Measurements from ENCODE around the gene IRF7.

IRF7 gene

GRCh38 chr11:641806-642370 lies 26.1 kb upstream of the IRF7 start:
- H3K36me3 ChIP-seq (ENCODE audit: control insufficient read depth, insufficient read depth, low read length) = peaks cover 3% of the 10 kb centered on the region; the same call in 1 of the 2 replicates
- H3K9me3 ChIP-seq (ENCODE audit: control insufficient read depth, insufficient read depth, low read length) = no peaks in the 10 kb centered on the region
- H3K4me1 ChIP-seq (ENCODE audit: control insufficient read depth, insufficient read depth, low read length) = peaks cover 10% of the 10 kb centered on the region; the same call in 1 of the 2 replicates
- DNase-seq (ENCODE audit: low read depth, low spot score) = no peak
- H3K4me3 ChIP-seq (ENCODE audit: low read length) = no peak overlapping the region
- H3K27ac ChIP-seq (ENCODE audit: low read length) = no peak overlapping the region
- no CpG with 5 or more reads among the region's 19 CpGs for WGBS (ENCODE audit: insufficient coverage, insufficient read length)
- H3K27me3 ChIP-seq (ENCODE audit: control insufficient read depth, insufficient read depth, low read length) = peaks cover 15% of the 10 kb centered on the region

GRCh38 chr11:640021-640706 lies 24.4 kb upstream of the IRF7 start:
- no CpG with 5 or more reads among the region's 69 CpGs for WGBS (ENCODE audit: insufficient coverage, insufficient read length)
- H3K9me3 ChIP-seq (ENCODE audit: control insufficient read depth, insufficient read depth, low read length) = no peaks in the 10 kb centered on the region
- DNase-seq (ENCODE audit: low read depth, low spot score) = no peak
- no peak overlapping the region for H3K27ac ChIP-seq (ENCODE audit: low read length)
- peaks cover 10% of the 10 kb centered on the region for H3K4me1 ChIP-seq (ENCODE audit: control insufficient read depth, insufficient read depth, low read length)
- peak overlapping the region; percentile 2; the same call in 1 of the 2 replicates for H3K4me3 ChIP-seq (ENCODE audit: low read length)
- H3K27me3 ChIP-seq (ENCODE audit: control insufficient read depth, insufficient read depth, low read length) = peaks cover 25% of the 10 kb centered on the region
- peaks cover 3% of the 10 kb centered on the region; the same call in 1 of the 2 replicates for H3K36me3 ChIP-seq (ENCODE audit: control insufficient read depth, insufficient read depth, low read length)

GRCh38 chr11:639332-639955 lies 23.7 kb upstream of the IRF7 start:
- Histone ChIP-seq H3K36me3 (ENCODE audit: control insufficient read depth, insufficient read depth, low read length) (peaks cover 2% of the 10 kb centered on the region; the same call in 1 of the 2 replicates), H3K9me3 (ENCODE audit: control insufficient read depth, insufficient read depth, low read length) (no peaks in the 10 kb centered on the region), H3K4me3 (ENCODE audit: low read length) (peak overlapping the region; percentile 26; the same call in 1 of the 2 replicates), H3K27ac (ENCODE audit: low read length) (no peak overlapping the region), H3K4me1 (ENCODE audit: control insufficient read depth, insufficient read depth, low read length) (peaks cover 10% of the 10 kb centered on the region), H3K27me3 (ENCODE audit: control insufficient read depth, insufficient read depth, low read length) (peaks cover 27% of the 10 kb centered on the region)
- no CpG with 5 or more reads among the region's 80 CpGs for WGBS (ENCODE audit: insufficient coverage, insufficient read length)
- DNase-seq (ENCODE audit: low read depth, low spot score) = no peak

GRCh38 chr11:638631-639331 lies 23.0 kb upstream of the IRF7 start:
- Histone ChIP-seq H3K36me3 (ENCODE audit: control insufficient read depth, insufficient read depth, low read length) (no peaks in the 10 kb centered on the region; the same call in 1 of the 2 replicates), H3K4me3 (ENCODE audit: low read length) (peak overlapping the region; percentile 26; the same call in 1 of the 2 replicates), H3K27ac (ENCODE audit: low read length) (no peak overlapping the region), H3K27me3 (ENCODE audit: control insufficient read depth, insufficient read depth, low read length) (peaks cover 27% of the 10 kb centered on the region), H3K9me3 (ENCODE audit: control insufficient read depth, insufficient read depth, low read length) (no peaks in the 10 kb centered on the region), H3K4me1 (ENCODE audit: control insufficient read depth, insufficient read depth, low read length) (peaks cover 10% of the 10 kb centered on the region)
- no peak for DNase-seq (ENCODE audit: low read depth, low spot score)
- no CpG with 5 or more reads among the region's 28 CpGs for WGBS (ENCODE audit: insufficient coverage, insufficient read length)

- DNase-seq (ENCODE audit: low read depth, low spot score) = no peak
- peaks cover 27% of the 10 kb centered on the region for H3K27me3 ChIP-seq (ENCODE audit: control insufficient read depth, insufficient read depth, low read length)
- no peaks in the 10 kb centered on the region for H3K36me3 ChIP-seq (ENCODE audit: control insufficient read depth, insufficient read depth, low read length)
- H3K27ac ChIP-seq (ENCODE audit: low read length) = no peak overlapping the region
- peaks cover 10% of the 10 kb centered on the region for H3K4me1 ChIP-seq (ENCODE audit: control insufficient read depth, insufficient read depth, low read length)
- H3K4me3 ChIP-seq (ENCODE audit: low read length) = peak overlapping the region; percentile 26; the same call in 1 of the 2 replicates
- WGBS (ENCODE audit: insufficient coverage, insufficient read length) = no CpG with 5 or more reads among the region's 55 CpGs
- H3K9me3 ChIP-seq (ENCODE audit: control insufficient read depth, insufficient read depth, low read length) = no peaks in the 10 kb centered on the region
Observed at GRCh38 chr11:637593-638521, 22.1 kb upstream of the IRF7 start.

- H3K36me3 ChIP-seq (ENCODE audit: control insufficient read depth, insufficient read depth, low read length) = no peaks in the 10 kb centered on the region
- peaks cover 27% of the 10 kb centered on the region for H3K27me3 ChIP-seq (ENCODE audit: control insufficient read depth, insufficient read depth, low read length)
- no peak overlapping the region for H3K27ac ChIP-seq (ENCODE audit: low read length)
- no peaks in the 10 kb centered on the region for H3K9me3 ChIP-seq (ENCODE audit: control insufficient read depth, insufficient read depth, low read length)
- H3K4me3 ChIP-seq (ENCODE audit: low read length) = peak overlapping the region; percentile 26; the same call in 1 of the 2 replicates
- no CpG with 5 or more reads among the region's 34 CpGs for WGBS (ENCODE audit: insufficient coverage, insufficient read length)
- DNase-seq (ENCODE audit: low read depth, low spot score) = no peak
- H3K4me1 ChIP-seq (ENCODE audit: control insufficient read depth, insufficient read depth, low read length) = peaks cover 8% of the 10 kb centered on the region
Observed at GRCh38 chr11:637333-637592, 21.5 kb upstream of the IRF7 start.

- DNase-seq (ENCODE audit: low read depth, low spot score) = no peak
- Histone ChIP-seq H3K27me3 (ENCODE audit: control insufficient read depth, insufficient read depth, low read length) (peaks cover 27% of the 10 kb centered on the region), H3K4me3 (ENCODE audit: low read length) (peak within 1 kb of the TSS; percentile 26; the same call in 1 of the 2 replicates), H3K4me1 (ENCODE audit: control insufficient read depth, insufficient read depth, low read length) (peaks cover 8% of the 10 kb centered on the region), H3K36me3 (ENCODE audit: control insufficient read depth, insufficient read depth, low read length) (no peaks in the 10 kb centered on the region), H3K27ac (ENCODE audit: low read length) (no peak within 1 kb of the TSS), H3K9me3 (ENCODE audit: control insufficient read depth, insufficient read depth, low read length) (no peaks in the 10 kb centered on the region)
- WGBS (ENCODE audit: insufficient coverage, insufficient read length) = no CpG with 5 or more reads among the region's 100 CpGs
Observed at GRCh38 chr11:636511-637332, 21.0 kb upstream of the IRF7 start, which contains the start of gene DRD4. DRD4 (plus strand) TSS chr11:637269; CDS start chr11:637305, 36 bp downstream.

GRCh38 chr11:635945-636510 lies 20.3 kb upstream of the IRF7 start:
- Histone ChIP-seq H3K4me1 (ENCODE audit: control insufficient read depth, insufficient read depth, low read length) (peaks cover 8% of the 10 kb centered on the region), H3K9me3 (ENCODE audit: control insufficient read depth, insufficient read depth, low read length) (no peaks in the 10 kb centered on the region), H3K27me3 (ENCODE audit: control insufficient read depth, insufficient read depth, low read length) (peaks cover 27% of the 10 kb centered on the region), H3K36me3 (ENCODE audit: control insufficient read depth, insufficient read depth, low read length) (no peaks in the 10 kb centered on the region), H3K27ac (ENCODE audit: low read length) (no peak overlapping the region), H3K4me3 (ENCODE audit: low read length) (no peak overlapping the region)
- no peak for DNase-seq (ENCODE audit: low read depth, low spot score)
- no CpG with 5 or more reads among the region's 22 CpGs for WGBS (ENCODE audit: insufficient coverage, insufficient read length)

- peaks cover 9% of the 10 kb centered on the region for H3K27me3 ChIP-seq (ENCODE audit: control insufficient read depth, insufficient read depth, low read length)
- WGBS (ENCODE audit: insufficient coverage, insufficient read length) = no CpG with 5 or more reads among the region's 5 CpGs
- DNase-seq (ENCODE audit: low read depth, low spot score) = no peak
- no peaks in the 10 kb centered on the region; the same call in 1 of the 2 replicates for H3K4me1 ChIP-seq (ENCODE audit: control insufficient read depth, insufficient read depth, low read length)
- H3K9me3 ChIP-seq (ENCODE audit: control insufficient read depth, insufficient read depth, low read length) = no peaks in the 10 kb centered on the region
- H3K36me3 ChIP-seq (ENCODE audit: control insufficient read depth, insufficient read depth, low read length) = no peaks in the 10 kb centered on the region
- no peak overlapping the region for H3K4me3 ChIP-seq (ENCODE audit: low read length)
- no peak overlapping the region for H3K27ac ChIP-seq (ENCODE audit: low read length)
Observed at GRCh38 chr11:630871-631270, 15.1 kb upstream of the IRF7 start.
